Duodenal mucosa (tissue), 2 donors: ENCODE measurements around the gene PYGM.

Experiments
- H3K27ac ChIP-seq: one replicate; pipeline ENCODE4 v1.7.0; 2013; ENCODE audit warnings: low read depth, low read length
- H3K27me3 ChIP-seq, 2 donors: one replicate each; pipeline ENCODE4 v1.7.0; 2013; ENCODE audit warnings: low read length in 2 of 2, control low read depth in 1 of 2; ENCODE audit not compliant: insufficient read depth in 2 of 2, control insufficient read depth in 1 of 2
- H3K36me3 ChIP-seq, 2 donors: one replicate each; pipeline ENCODE4 v1.7.0; 2013; ENCODE audit warnings: low read length in 2 of 2, control low read depth in 1 of 2; ENCODE audit not compliant: insufficient read depth in 2 of 2, control insufficient read depth in 1 of 2
- H3K4me1 ChIP-seq, 2 donors: one replicate each; pipeline ENCODE4 v1.7.0; 2013; ENCODE audit warnings: low read length in 2 of 2, control low read depth in 1 of 2; ENCODE audit not compliant: insufficient read depth in 2 of 2, control insufficient read depth in 1 of 2
- H3K4me3 ChIP-seq, 2 donors: one replicate each; pipeline ENCODE4 v1.7.0; 2013; ENCODE audit warnings: low read length in 2 of 2, low read depth in 1 of 2
- H3K9ac ChIP-seq, 2 donors: one replicate each; pipeline ENCODE4 v1.7.0; 2013; ENCODE audit warnings: low read length in 2 of 2, low read depth in 1 of 2
- H3K9me3 ChIP-seq, 2 donors: one replicate each; pipeline ENCODE4 v1.7.0; 2013; ENCODE audit warnings: low read length in 2 of 2, control low read depth in 1 of 2; ENCODE audit not compliant: control insufficient read depth in 1 of 2

PYGM gene

GRCh38 chr11:64790205-64791095 lies 30.7 kb upstream of the PYGM start:
- no peaks in the 10 kb centered on the region for H3K27me3 ChIP-seq
- H3K9me3 ChIP-seq, result no peaks in the 10 kb centered on the region
- H3K4me1 ChIP-seq, result peaks cover 5 to 10% of the 10 kb centered on the region in 2 donors
- no peak overlapping the region for H3K9ac ChIP-seq
- no peak overlapping the region for H3K4me3 ChIP-seq
- no peak overlapping the region for H3K27ac ChIP-seq
- H3K36me3 ChIP-seq, result peaks cover 0 to 7% of the 10 kb centered on the region in 2 donors

- Histone ChIP-seq H3K27ac (no peak overlapping the region), H3K36me3 (peaks cover 0 to 7% of the 10 kb centered on the region in 2 donors), H3K9ac (no peak overlapping the region), H3K4me1 (peaks cover 5 to 10% of the 10 kb centered on the region in 2 donors), H3K9me3 (no peaks in the 10 kb centered on the region), H3K27me3 (no peaks in the 10 kb centered on the region), H3K4me3 (no peak overlapping the region)
Observed at GRCh38 chr11:64789331-64790204, 29.8 kb upstream of the PYGM start.

GRCh38 chr11:64788321-64789215 lies 28.8 kb upstream of the PYGM start:
- peaks cover 0 to 7% of the 10 kb centered on the region in 2 donors for H3K36me3 ChIP-seq
- no peak overlapping the region for H3K27ac ChIP-seq
- no peak overlapping the region for H3K9ac ChIP-seq

GRCh38 chr11:64787526-64788320 lies 27.9 kb upstream of the PYGM start:
- Histone ChIP-seq H3K4me1 (peaks cover 5 to 10% of the 10 kb centered on the region in 2 donors), H3K27me3 (no peaks in the 10 kb centered on the region), H3K9ac (peak overlapping the region in 1 of 2 donors; percentile 44), H3K36me3 (peaks cover 0 to 7% of the 10 kb centered on the region in 2 donors), H3K27ac (peak overlapping the region; percentile 11), H3K9me3 (no peaks in the 10 kb centered on the region), H3K4me3 (peak overlapping the region in 1 of 2 donors; percentile 20)

More at GRCh38 chr11:64788321-64789215, 28.8 kb upstream of the PYGM start:
- H3K4me1 ChIP-seq, result peaks cover 5 to 10% of the 10 kb centered on the region in 2 donors
- H3K4me3 ChIP-seq, result no peak overlapping the region
- no peaks in the 10 kb centered on the region for H3K9me3 ChIP-seq
- H3K27me3 ChIP-seq, result no peaks in the 10 kb centered on the region

GRCh38 chr11:64786308-64786707 lies 26.5 kb upstream of the PYGM start:
- H3K9ac ChIP-seq, result no peak overlapping the region

GRCh38 chr11:64784813-64785581 lies 25.2 kb upstream of the PYGM start:
- Histone ChIP-seq H3K27ac (no peak overlapping the region), H3K9me3 (no peaks in the 10 kb centered on the region), H3K9ac (no peak overlapping the region), H3K36me3 (peaks cover 0 to 5% of the 10 kb centered on the region in 2 donors), H3K4me3 (no peak overlapping the region), H3K4me1 (peaks cover 5 to 10% of the 10 kb centered on the region in 2 donors), H3K27me3 (no peaks in the 10 kb centered on the region)

More at GRCh38 chr11:64786308-64786707, 26.5 kb upstream of the PYGM start:
- Histone ChIP-seq H3K4me3 (no peak overlapping the region), H3K9me3 (no peaks in the 10 kb centered on the region), H3K36me3 (peaks cover 0 to 7% of the 10 kb centered on the region in 2 donors), H3K27ac (no peak overlapping the region), H3K27me3 (no peaks in the 10 kb centered on the region), H3K4me1 (peaks cover 5 to 10% of the 10 kb centered on the region in 2 donors)

- Histone ChIP-seq H3K4me3 (peak within 1 kb of the TSS; percentile 92 to 97), H3K4me1 (peaks cover 22 to 26% of the 10 kb centered on the region in 2 donors), H3K36me3 (peaks cover 28 to 38% of the 10 kb centered on the region in 2 donors), H3K9me3 (no peaks in the 10 kb centered on the region), H3K27ac (peak within 1 kb of the TSS; percentile 100), H3K27me3 (no peaks in the 10 kb centered on the region), H3K9ac (peak within 1 kb of the TSS; percentile 75 to 98)
Observed at GRCh38 chr11:64778473-64779298, 18.9 kb upstream of the PYGM start, which contains the start of gene SF1. SF1 (minus strand) TSS chr11:64778542; CDS start chr11:64778392, 150 bp downstream.

GRCh38 chr11:64778223-64778472 lies 18.4 kb upstream of the PYGM start:
- Histone ChIP-seq H3K36me3 (peaks cover 33 to 43% of the 10 kb centered on the region in 2 donors), H3K27ac (peak overlapping the region; percentile 100), H3K4me3 (peak overlapping the region; percentile 58 to 70), H3K4me1 (peaks cover 26 to 28% of the 10 kb centered on the region in 2 donors), H3K9me3 (no peaks in the 10 kb centered on the region), H3K9ac (peak overlapping the region; percentile 61 to 76), H3K27me3 (no peaks in the 10 kb centered on the region)
